ENCODE results near the gene OR10S1.
"Not testable (repeated sequence)": the region's sequence is repeated elsewhere in the genome, so short reads cannot be mapped to it uniquely, and the experiment has no call there.

The OR10S1 gene

GRCh38 chr11:123977731-123978347, at the start of gene OR10S1:
TSS of gene OR10S1 (minus strand) at chr11:123977781. CDS start at chr11:123977664, 117 bp downstream.
- DNase-seq, result no peak

DNA sequence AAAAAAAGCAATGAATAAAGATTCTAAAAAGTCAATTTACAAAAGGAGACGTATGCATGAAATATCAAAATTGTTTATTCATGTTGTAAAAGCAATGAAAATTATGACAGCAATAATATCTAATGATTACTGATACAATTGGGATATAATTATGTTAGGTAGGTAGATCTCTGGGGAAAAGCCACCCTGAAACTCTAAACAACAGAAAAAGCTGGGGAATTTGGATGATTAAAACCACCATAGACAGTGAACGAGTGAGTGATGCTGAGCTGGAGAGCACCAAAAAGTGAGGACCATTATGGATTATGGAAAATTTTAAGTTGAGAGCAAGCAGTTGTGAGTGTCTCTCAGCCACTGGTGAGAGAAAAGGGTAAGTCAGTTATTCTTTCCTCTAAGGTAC, 48.9 kb upstream of the OR10S1 start, which contains the start of gene OR10G8:
Gene OR10G8 (plus strand): TSS at position 301 of the 400 bp plus-strand sequence. CDS start 2,825 bp downstream, outside the sequence.
- DNase-seq, result no peak

GRCh38 chr11:124015837-124016236, 38.3 kb upstream of the OR10S1 start:
- DNase-seq, result not testable (repeated sequence)

DNA sequence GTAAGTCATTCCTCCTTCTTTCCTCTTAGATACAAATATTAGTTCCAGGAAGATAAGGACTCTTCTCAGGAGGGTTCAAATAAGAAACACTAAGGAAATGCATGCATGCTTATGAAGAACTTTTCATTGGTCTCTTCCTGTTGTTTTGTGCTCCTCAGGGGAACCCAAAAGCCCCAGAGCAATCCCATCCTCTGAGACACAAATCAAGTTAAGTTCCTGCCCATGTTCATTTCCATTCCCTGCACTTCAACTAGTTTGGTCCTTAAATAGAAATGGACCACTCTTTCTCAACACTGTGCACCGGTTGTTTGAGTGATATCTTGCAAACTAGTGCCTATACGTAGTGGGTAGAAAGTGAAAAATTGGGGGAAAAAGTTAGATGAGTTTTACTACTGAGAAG, 35.1 kb upstream of the OR10S1 start, which contains the start of gene OR10G4:
Gene OR10G4 (plus strand): TSS at position 301 of the 400 bp plus-strand sequence. CDS start 2,578 bp downstream, outside the sequence.
- no peak for DNase-seq

- no peak for DNase-seq
Observed at GRCh38 chr11:123995119-123995518, 17.5 kb upstream of the OR10S1 start, which contains the start of gene OR10G6. TSS of gene OR10G6 (minus strand) at chr11:123995161. CDS start at chr11:123995161, 0 bp downstream.

DNA sequence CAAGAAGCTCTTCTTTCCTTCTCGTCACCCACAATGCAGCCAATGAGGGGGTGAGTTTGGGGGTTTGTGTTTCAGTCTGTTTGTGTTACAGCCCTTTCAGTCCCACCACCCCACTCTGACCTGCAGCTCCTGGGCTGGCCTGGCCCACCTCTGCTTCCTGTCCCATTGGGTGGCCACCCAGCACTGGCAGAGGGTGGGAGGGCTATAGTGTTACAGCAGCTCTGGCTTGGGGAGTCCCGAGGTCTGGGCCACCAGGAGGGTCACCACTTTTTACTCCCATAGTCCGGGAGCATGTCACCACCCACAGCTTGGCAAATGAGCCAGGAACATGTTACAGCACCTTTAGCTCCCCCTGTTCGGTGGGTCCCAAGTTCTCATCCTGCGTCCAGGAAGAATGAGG, 1.7 kb upstream of the OR10S1 start:
- no peak for DNase-seq

- no peak for DNase-seq
Observed at GRCh38 chr11:123976770-123977560, 616 bp downstream of the OR10S1 start.

- DNase-seq, result no peak
Observed at GRCh38 chr11:123973816-123974215, 3.8 kb downstream of the OR10S1 start.

DNA sequence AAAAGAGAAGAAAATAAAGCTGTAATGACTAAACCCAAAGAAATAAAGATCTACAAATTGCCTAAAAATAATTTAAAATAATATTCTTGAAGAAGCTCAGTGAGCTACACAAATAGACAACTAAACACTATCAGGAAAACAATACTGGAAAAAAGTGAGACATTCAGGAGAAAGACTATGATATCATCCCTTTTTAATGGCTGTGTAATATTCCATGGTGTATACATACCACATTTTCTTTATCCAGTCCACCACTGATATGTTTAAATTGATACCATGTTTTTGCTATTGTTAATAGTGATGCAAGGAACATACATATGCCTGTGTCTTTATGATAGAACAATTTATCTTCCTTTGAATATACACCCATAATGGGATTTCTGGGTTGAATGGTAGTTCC, 20.8 kb downstream of the OR10S1 start:
- no peak for DNase-seq

- DNase-seq, result no peak
Observed at GRCh38 chr11:123945132-123945531, 32.4 kb downstream of the OR10S1 start.

- no peak for DNase-seq
Observed at GRCh38 chr11:123943738-123944137, 33.8 kb downstream of the OR10S1 start, which contains the start of gene OR6T1. TSS of gene OR6T1 (minus strand) at chr11:123943838. CDS start at chr11:123943838, 0 bp downstream.

DNA sequence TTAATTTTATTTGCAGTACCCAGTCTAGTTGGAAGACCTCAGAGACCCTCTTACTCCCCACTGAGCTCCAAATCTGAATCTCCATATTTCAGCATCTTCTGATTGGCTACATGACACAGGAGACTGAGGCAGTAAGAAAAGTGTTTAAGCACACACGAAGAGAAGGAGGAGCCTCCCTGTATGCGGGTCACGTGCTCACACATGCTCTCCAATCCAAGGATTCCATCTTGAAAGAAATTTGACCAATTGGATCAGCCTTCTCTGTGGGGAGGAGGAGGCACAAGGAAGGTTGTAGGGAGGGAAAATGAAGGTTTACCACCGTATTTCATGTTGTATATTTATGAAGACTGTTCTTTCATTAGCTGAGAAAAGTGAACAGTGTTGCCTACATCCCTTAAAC, 35.2 kb downstream of the OR10S1 start:
- no peak for DNase-seq

- DNase-seq, result no peak
Observed at GRCh38 chr11:123939317-123939716, 38.3 kb downstream of the OR10S1 start, which contains the start of gene OR4D5. TSS of gene OR4D5 (plus strand) at chr11:123939617. CDS start at chr11:123939617, 0 bp downstream.
